ENCODE data around the gene PKNOX2.

The PKNOX2 gene

GRCh38 chr11:125446279-125446678, 281.7 kb downstream of the PKNOX2 start:
- H3K9me3 ChIP-seq (ENCODE audit: insufficient read depth, low read depth, low read length): no peaks in the 10 kb centered on the region
- no peaks in the 10 kb centered on the region for H3K36me3 ChIP-seq (ENCODE audit: control insufficient read depth in 1 of 2, insufficient read depth in 2 of 2, low read length in 2 of 2)
- no peak overlapping the region for H2BK120ac ChIP-seq (ENCODE audit: insufficient read depth, low read length, poor library complexity)
- H3K18ac ChIP-seq (ENCODE audit: low read length): no peak overlapping the region
- H3K79me2 ChIP-seq (ENCODE audit: control insufficient read depth, insufficient read depth, low read length, poor library complexity): peaks cover 2% of the 10 kb centered on the region
- H2BK12ac ChIP-seq (ENCODE audit: low read length): no peak overlapping the region
- no peak overlapping the region for H2AFZ ChIP-seq (ENCODE audit: insufficient read depth, low read length, poor library complexity)
- peaks cover 3% of the 10 kb centered on the region in 2 experiments for H3K4me1 ChIP-seq (ENCODE audit: control insufficient read depth in 1 of 2, insufficient read depth in 2 of 2, low read length in 2 of 2)
- no peak overlapping the region for H4K91ac ChIP-seq (ENCODE audit: low read depth, low read length)
- H3K23ac ChIP-seq (ENCODE audit: low read length): no peak overlapping the region
- no peaks in the 10 kb centered on the region for H3K79me1 ChIP-seq (ENCODE audit: low read length)
- H3K4ac ChIP-seq (ENCODE audit: low read depth, low read length): no peak overlapping the region
- H3K27ac ChIP-seq (ENCODE audit: low read depth, low read length): no peak overlapping the region
- no peak overlapping the region for H4K12ac ChIP-seq (ENCODE audit: low read depth, low read length)
- H4K8ac ChIP-seq (ENCODE audit: low read depth, low read length): no peak overlapping the region
- DNase-seq: no peak
- H3K9ac ChIP-seq (ENCODE audit: low read length): no peak overlapping the region
- WGBS (ENCODE audit: extremely low coverage, insufficient coverage, insufficient read length): no CpG with 5 or more reads among the region's 7 CpGs
- H2AK5ac ChIP-seq (ENCODE audit: low read length): no peak overlapping the region
- no peak overlapping the region for H2BK5ac ChIP-seq (ENCODE audit: low read depth, low read length, poor library complexity)
- no peak overlapping the region for H3K14ac ChIP-seq (ENCODE audit: low read length)
- no peak overlapping the region for H3K4me2 ChIP-seq (ENCODE audit: low read length)
- peak overlapping the region; percentile 11 for H3K4me3 ChIP-seq (ENCODE audit: low read depth, low read length)
- no peaks in the 10 kb centered on the region for H3K27me3 ChIP-seq (ENCODE audit: insufficient read depth, low read length)

- H3K4me1 ChIP-seq (ENCODE audit: control insufficient read depth in 1 of 2, insufficient read depth in 2 of 2, low read length in 2 of 2): peaks cover 5 to 7% of the 10 kb centered on the region in 2 experiments
- WGBS (ENCODE audit: extremely low coverage, insufficient coverage, insufficient read length): no CpG with 5 or more reads among the region's 6 CpGs
- H3K79me2 ChIP-seq (ENCODE audit: control insufficient read depth, insufficient read depth, low read length, poor library complexity): peaks cover 2% of the 10 kb centered on the region
Measured at GRCh38 chr11:125447721-125448120, 283.2 kb downstream of the PKNOX2 start.

GRCh38 chr11:125448136-125448535, 283.6 kb downstream of the PKNOX2 start:
- Histone ChIP-seq H3K79me2 (ENCODE audit: control insufficient read depth, insufficient read depth, low read length, poor library complexity) (peaks cover 2% of the 10 kb centered on the region), H4K91ac (ENCODE audit: low read depth, low read length) (no peak overlapping the region), H3K27ac (ENCODE audit: low read depth, low read length) (no peak overlapping the region), H3K9me3 (ENCODE audit: insufficient read depth, low read depth, low read length) (no peaks in the 10 kb centered on the region), H2AK5ac (ENCODE audit: low read length) (no peak overlapping the region), H3K4me1 (ENCODE audit: control insufficient read depth in 1 of 2, insufficient read depth in 2 of 2, low read length in 2 of 2) (peaks cover 5 to 7% of the 10 kb centered on the region in 2 experiments), H2BK120ac (ENCODE audit: insufficient read depth, low read length, poor library complexity) (no peak overlapping the region), H3K14ac (ENCODE audit: low read length) (no peak overlapping the region), H3K4me3 (ENCODE audit: low read depth, low read length) (no peak overlapping the region), H4K12ac (ENCODE audit: low read depth, low read length) (no peak overlapping the region), H4K8ac (ENCODE audit: low read depth, low read length) (no peak overlapping the region), H3K36me3 (ENCODE audit: control insufficient read depth in 1 of 2, insufficient read depth in 2 of 2, low read length in 2 of 2) (no peaks in the 10 kb centered on the region), H2BK12ac (ENCODE audit: low read length) (no peak overlapping the region), H3K18ac (ENCODE audit: low read length) (no peak overlapping the region), H3K9ac (ENCODE audit: low read length) (no peak overlapping the region), H2AFZ (ENCODE audit: insufficient read depth, low read length, poor library complexity) (no peak overlapping the region), H3K23ac (ENCODE audit: low read length) (no peak overlapping the region), H2BK5ac (ENCODE audit: low read depth, low read length, poor library complexity) (no peak overlapping the region), H3K27me3 (ENCODE audit: insufficient read depth, low read length) (no peaks in the 10 kb centered on the region), H3K79me1 (ENCODE audit: low read length) (peaks cover 2% of the 10 kb centered on the region), H3K4me2 (ENCODE audit: low read length) (no peak overlapping the region), H3K4ac (ENCODE audit: low read depth, low read length) (no peak overlapping the region)
- no CpG with 5 or more reads among the region's 3 CpGs for WGBS (ENCODE audit: extremely low coverage, insufficient coverage, insufficient read length)
- DNase-seq: no peak

More at GRCh38 chr11:125447721-125448120, 283.2 kb downstream of the PKNOX2 start:
- Histone ChIP-seq H3K18ac (ENCODE audit: low read length) (no peak overlapping the region), H2BK120ac (ENCODE audit: insufficient read depth, low read length, poor library complexity) (no peak overlapping the region), H3K9me3 (ENCODE audit: insufficient read depth, low read depth, low read length) (no peaks in the 10 kb centered on the region), H3K14ac (ENCODE audit: low read length) (no peak overlapping the region), H2AFZ (ENCODE audit: insufficient read depth, low read length, poor library complexity) (no peak overlapping the region), H4K8ac (ENCODE audit: low read depth, low read length) (no peak overlapping the region), H3K36me3 (ENCODE audit: control insufficient read depth in 1 of 2, insufficient read depth in 2 of 2, low read length in 2 of 2) (no peaks in the 10 kb centered on the region), H3K4me2 (ENCODE audit: low read length) (no peak overlapping the region), H3K9ac (ENCODE audit: low read length) (no peak overlapping the region), H2BK5ac (ENCODE audit: low read depth, low read length, poor library complexity) (no peak overlapping the region), H4K12ac (ENCODE audit: low read depth, low read length) (no peak overlapping the region), H3K23ac (ENCODE audit: low read length) (no peak overlapping the region), H2AK5ac (ENCODE audit: low read length) (no peak overlapping the region), H3K79me1 (ENCODE audit: low read length) (peaks cover 2% of the 10 kb centered on the region), H3K27me3 (ENCODE audit: insufficient read depth, low read length) (no peaks in the 10 kb centered on the region), H3K4me3 (ENCODE audit: low read depth, low read length) (no peak overlapping the region), H4K91ac (ENCODE audit: low read depth, low read length) (no peak overlapping the region), H3K27ac (ENCODE audit: low read depth, low read length) (no peak overlapping the region), H2BK12ac (ENCODE audit: low read length) (no peak overlapping the region), H3K4ac (ENCODE audit: low read depth, low read length) (no peak overlapping the region)
- DNase-seq: peak in 1 of 2 donors; percentile 59

GRCh38 chr11:125449565-125449964, 285.0 kb downstream of the PKNOX2 start:
- no peak overlapping the region for H3K18ac ChIP-seq (ENCODE audit: low read length)
- H3K4me1 ChIP-seq (ENCODE audit: control insufficient read depth in 1 of 2, insufficient read depth in 2 of 2, low read length in 2 of 2): peaks cover 2 to 7% of the 10 kb centered on the region in 2 experiments
- H3K79me1 ChIP-seq (ENCODE audit: low read length): peaks cover 2% of the 10 kb centered on the region
- H3K14ac ChIP-seq (ENCODE audit: low read length): no peak overlapping the region
- peaks cover 2% of the 10 kb centered on the region for H3K79me2 ChIP-seq (ENCODE audit: control insufficient read depth, insufficient read depth, low read length, poor library complexity)
- no peak overlapping the region for H2BK120ac ChIP-seq (ENCODE audit: insufficient read depth, low read length, poor library complexity)
- WGBS (ENCODE audit: extremely low coverage, insufficient coverage, insufficient read length): no CpG with 5 or more reads among the region's 2 CpGs
- no peak overlapping the region for H3K4ac ChIP-seq (ENCODE audit: low read depth, low read length)
- no peak overlapping the region for H4K12ac ChIP-seq (ENCODE audit: low read depth, low read length)
- H3K27me3 ChIP-seq (ENCODE audit: insufficient read depth, low read length): no peaks in the 10 kb centered on the region
- H3K36me3 ChIP-seq (ENCODE audit: control insufficient read depth in 1 of 2, insufficient read depth in 2 of 2, low read length in 2 of 2): no peaks in the 10 kb centered on the region
- H4K91ac ChIP-seq (ENCODE audit: low read depth, low read length): no peak overlapping the region
- no peak overlapping the region for H3K9ac ChIP-seq (ENCODE audit: low read length)
- no peaks in the 10 kb centered on the region for H3K9me3 ChIP-seq (ENCODE audit: insufficient read depth, low read depth, low read length)
- H4K8ac ChIP-seq (ENCODE audit: low read depth, low read length): no peak overlapping the region
- no peak overlapping the region for H2AK5ac ChIP-seq (ENCODE audit: low read length)
- no peak overlapping the region for H3K23ac ChIP-seq (ENCODE audit: low read length)
- no peak overlapping the region for H3K4me3 ChIP-seq (ENCODE audit: low read depth, low read length)
- no peak overlapping the region for H3K4me2 ChIP-seq (ENCODE audit: low read length)
- H3K27ac ChIP-seq (ENCODE audit: low read depth, low read length): no peak overlapping the region
- H2BK12ac ChIP-seq (ENCODE audit: low read length): no peak overlapping the region
- no peak overlapping the region for H2BK5ac ChIP-seq (ENCODE audit: low read depth, low read length, poor library complexity)
- no peak for DNase-seq
- H2AFZ ChIP-seq (ENCODE audit: insufficient read depth, low read length, poor library complexity): no peak overlapping the region
